ENCODE data around the gene LAMTOR2. TPM values are rescaled to one million over a fixed set of nuclear protein-coding genes. Genes with fewer than 3 reads are reported as not detected.
A peak's percentile ranks its signal among the peaks of the same experiment; 100 is the strongest.

LAMTOR2 gene
- total and polyA plus RNA-seq, 9 of the 15 experiments (the other 6 are each of a cell fraction or from before 2014, with no cell fraction given), result 39.0 to 161 (median 74.6) TPM

- BruUV-seq (replicated peaks), result TSS peak; percentile 71
- peak overlapping the region; percentile 92 for H2AFZ ChIP-seq (ENCODE audit: low read depth, low read length)
- no peak for TF ChIP-seq TRIM25 (IDR thresholded peaks at IDR 0.05; ENCODE audit: borderline replicate concordance)
- no peak for TF ChIP-seq ZNF232 (CRISPR knock-in tag; IDR thresholded peaks at IDR 0.05)
- TF ChIP-seq RERE (CRISPR knock-in tag; IDR thresholded peaks at IDR 0.05; ENCODE audit: borderline replicate concordance), result no peak
- TF ChIP-seq POLR2AphosphoS5 (IDR thresholded peaks at IDR 0.05; ENCODE audit: control insufficient read depth, insufficient read depth, low read depth, low read length), result 0 out of 2 replicates have a peak, but pooled peaks have one; percentile 3
- peak; percentile 90; the same call in 1 of the 2 replicates for TF ChIP-seq KAT7 (CRISPR knock-in tag; IDR thresholded peaks at IDR 0.05; ENCODE audit: borderline replicate concordance)
- TF ChIP-seq ZBTB34 (CRISPR knock-in tag; IDR thresholded peaks at IDR 0.05), result no peak
- peak; percentile 34 for TF ChIP-seq HMBOX1 (IDR thresholded peaks at IDR 0.05)
- TF ChIP-seq FOXA3 (CRISPR knock-in tag; conservative IDR thresholded peaks at IDR 0.05 in 1 of 2, IDR thresholded peaks at IDR 0.05 in 1 of 2), result 0 out of 4 replicates have a peak, but pooled peaks of 1 of the 2 experiments have one; percentile 48
Observed at GRCh38 chr1:156055281-156056048, 883 bp downstream of the LAMTOR2 start.

More at GRCh38 chr1:156055281-156056048, 883 bp downstream of the LAMTOR2 start:
- 5% methylated on average over 17 of the region's 17 CpGs for WGBS (ENCODE audit: insufficient coverage, low coverage, missing lambda C conversion rate)
- peak overlapping the region; percentile 98 for H3K4me2 ChIP-seq (ENCODE audit: insufficient read depth, low read length)
- no peaks in the 10 kb centered on the region for H3K9me3 ChIP-seq (replicated peaks; ENCODE audit: control insufficient read depth, insufficient read depth, low read depth, low read length)
- H3K36me3 ChIP-seq (ENCODE audit: control insufficient read depth, insufficient read depth, low read length), result peaks cover 32% of the 10 kb centered on the region; the same call in 1 of the 3 replicates
- H3K27ac ChIP-seq (ENCODE audit: extremely low read depth, low read depth, low read length), result peak overlapping the region; percentile 44
- H3K79me2 ChIP-seq (ENCODE audit: control insufficient read depth, insufficient read depth, low read length), result peaks cover 39% of the 10 kb centered on the region
- DNase-seq (ENCODE audit: extremely low read depth in 1 of 4, low spot score in 3 of 4) (peak in 2 of 4 experiments; percentile 14 to 39), FAIRE-seq (peak; percentile 51), ATAC-seq (no peak)
- no peaks in the 10 kb centered on the region for H3K9me1 ChIP-seq (ENCODE audit: control insufficient read depth, insufficient read depth, low read length)
- in situ Hi-C loops (cut with MboI), result no loop called here
- H3K4me3 ChIP-seq, result peak overlapping the region; percentile 64
- POLR2A ChIA-PET, result interaction anchor here (0.6 to 0.8 kb wide), 3 partner anchors 10 to 111 kb away, joined by 3 read pairs; no protein-coding TSS in a partner anchor
- CTCF ChIA-PET (ENCODE audit: low intra/inter-chr PET ratio), result interaction anchor here (1.1 kb wide), 1 partner anchor 9 kb away, joined by 4 read pairs; no protein-coding TSS in a partner anchor
- peaks cover 16 to 23% of the 10 kb centered on the region in 2 experiments; a peak in 4 of 5 replicates for H3K4me1 ChIP-seq (replicated peaks in 1 of 2; ENCODE audit: control insufficient read depth in 2 of 2, insufficient read depth in 2 of 2, low read length in 2 of 2)
- H4K20me1 ChIP-seq (replicated peaks; ENCODE audit: control insufficient read depth, insufficient read depth, low read length), result no peaks in the 10 kb centered on the region
- no peaks in the 10 kb centered on the region for H3K27me3 ChIP-seq (ENCODE audit: control insufficient read depth in 2 of 2, insufficient read depth in 2 of 2, low read length in 2 of 2)
- peak overlapping the region; percentile 93 to 96 for H3K9ac ChIP-seq (ENCODE audit: insufficient read depth in 1 of 2, low read depth in 2 of 2, low read length in 2 of 2)
- intact Hi-C loops (cut with micrococcal nuclease), result no loop called here
